Left ventricle myocardium superior (tissue), 1 donor: ENCODE results near the gene MPEG1. TPM values are rescaled to one million over a fixed set of nuclear protein-coding genes. Genes with fewer than 3 reads are reported as not detected.

Experiments
- ATAC-seq: fragments of 200-7000 bp; cut with Tn5 transposase; one replicate; pipeline ENCODE4 v1.9.1; 2020; ENCODE audit warnings: mild to moderate bottlenecking, moderate library complexity
- DNase-seq: peaks from one replicate; pipeline ENCODE4 v3.0.0-alpha.2; 2020
- intact Hi-C: fragments of 100-400 bp; cut with micrococcal nuclease; formaldehyde crosslinking; loops from one replicate; pipeline ENCODE4 v1.11.0; 2022
- total RNA-seq: library from RNA; stranded (reverse); fragmentation: NEBNext Ultra II Directional; extraction: Animal tissue kit (Norgen Biotek cat#: 25700); gene quantifications from one replicate; pipeline ENCODE4 v1.2.1, GENCODE V29; 2021
- donor health status: DM: no; HTN: yes; CAD: no; lungs with severe emphysema.

MPEG1 gene
- total RNA-seq, 1 donor from 2014 or later, result 13.6 TPM

GRCh38 chr11:59195586-59195985 is 17.1 kb downstream of the MPEG1 start:
- no peak for DNase-seq
- ATAC-seq, result no peak
- intact Hi-C loops, result no loop called here

GRCh38 chr11:59193587-59194130 is 19.1 kb downstream of the MPEG1 start:
- intact Hi-C loops, result no loop called here
- no peak for ATAC-seq
- DNase-seq, result no peak

- ATAC-seq, result no peak
- intact Hi-C loops, result no loop called here
- no peak for DNase-seq
Measured at GRCh38 chr11:59192446-59193020, 20.2 kb downstream of the MPEG1 start.

GRCh38 chr11:59191890-59192289 is 20.8 kb downstream of the MPEG1 start:
- DNase-seq, result no peak
- no peak for ATAC-seq
- intact Hi-C loops, result no loop called here

- DNase-seq, result no peak
- intact Hi-C loops, result no loop called here
- no peak for ATAC-seq
Measured at GRCh38 chr11:59191095-59191494, 21.6 kb downstream of the MPEG1 start.

GRCh38 chr11:59189986-59190385 is 22.7 kb downstream of the MPEG1 start:
- intact Hi-C loops, result no loop called here
- no peak for ATAC-seq
- DNase-seq, result no peak

GRCh38 chr11:59188954-59189353 is 23.8 kb downstream of the MPEG1 start:
- intact Hi-C loops, result no loop called here
- DNase-seq (no peak), ATAC-seq (no peak)

- peak; percentile 81 for DNase-seq
- peak; percentile 92 for ATAC-seq
- intact Hi-C loops, result no loop called here
Measured at GRCh38 chr11:59187587-59187986, 25.1 kb downstream of the MPEG1 start.

GRCh38 chr11:59187035-59187434 is 25.7 kb downstream of the MPEG1 start:
- ATAC-seq (peak; percentile 32), DNase-seq (no peak)
- intact Hi-C loops, result no loop called here

- ATAC-seq, result no peak
Measured at GRCh38 chr11:59186130-59186594, 26.6 kb downstream of the MPEG1 start.

GRCh38 chr11:59185386-59185945 is 27.3 kb downstream of the MPEG1 start:
- ATAC-seq (no peak), DNase-seq (no peak)
- intact Hi-C loops, result no loop called here

More at GRCh38 chr11:59186130-59186594, 26.6 kb downstream of the MPEG1 start:
- DNase-seq, result no peak
- intact Hi-C loops, result no loop called here

- intact Hi-C loops, result no loop called here
- ATAC-seq (no peak), DNase-seq (no peak)
Measured at GRCh38 chr11:59184691-59185339, 27.9 kb downstream of the MPEG1 start.

- intact Hi-C loops, result no loop called here
- ATAC-seq (peak; percentile 44), DNase-seq (no peak)
Measured at GRCh38 chr11:59183771-59184170, 29.0 kb downstream of the MPEG1 start.

- intact Hi-C loops, result no loop called here
- ATAC-seq (no peak), DNase-seq (no peak)
Measured at GRCh38 chr11:59182457-59183151, 30.1 kb downstream of the MPEG1 start.

GRCh38 chr11:59181746-59182456 is 30.8 kb downstream of the MPEG1 start:
- ATAC-seq, result no peak
- intact Hi-C loops, result no loop called here
- DNase-seq, result no peak

- intact Hi-C loops, result no loop called here
- ATAC-seq, result no peak
- DNase-seq, result no peak
Measured at GRCh38 chr11:59180907-59181306, 31.8 kb downstream of the MPEG1 start.

- DNase-seq (no peak), ATAC-seq (no peak)
- intact Hi-C loops, result no loop called here
Measured at GRCh38 chr11:59180168-59180776, 32.5 kb downstream of the MPEG1 start.

GRCh38 chr11:59179121-59179520 is 33.6 kb downstream of the MPEG1 start:
- ATAC-seq, result peak; percentile 11
- intact Hi-C loops, result loop anchor here (10.0 kb wide), 1 partner anchor 106 kb away; no protein-coding TSS in a partner anchor

GRCh38 chr11:59178402-59178801 is 34.3 kb downstream of the MPEG1 start:
- intact Hi-C loops, result loop anchor here (10.0 kb wide), 1 partner anchor 106 kb away; no protein-coding TSS in a partner anchor
- DNase-seq (no peak), ATAC-seq (no peak)

More at GRCh38 chr11:59179121-59179520, 33.6 kb downstream of the MPEG1 start:
- no peak for DNase-seq
